HCT116 (cell line): ENCODE data around the gene MAP3K20.

Experiments
- CBX3 ChIP-seq: IDR thresholded peaks from 2 replicates; pipeline ENCODE4 v1.6.1; 2012; ENCODE audit warnings: low read depth
- JUND ChIP-seq: IDR thresholded peaks from 2 replicates; pipeline ENCODE4 v1.6.1; 2012
- POLR2AphosphoS5 ChIP-seq: IDR thresholded peaks from 2 replicates; pipeline ENCODE4 v1.6.1; 2011; ENCODE audit warnings: mild to moderate bottlenecking, low read depth, low read length, moderate library complexity
- REST ChIP-seq: IDR thresholded peaks from 2 replicates; pipeline ENCODE4 v1.6.1; 2012; ENCODE audit warnings: low read depth
- TF ChIP-seq, protein P1 (sequence below), 3 experiments: fragments of 200-600 bp in 1 of 3; sonication (generic) in 1 of 3; IDR thresholded peaks in 2 of 3; conservative IDR thresholded peaks in 1 of 3; 2 replicates each; pipeline ENCODE4 v1.5.1; 2012 to 2017; ENCODE audit warnings: low read depth in 2 of 3, low read length in 2 of 3, antibody characterized with exemption in 1 of 3, borderline replicate concordance in 1 of 3, control low read depth in 1 of 3, mild to moderate bottlenecking in 1 of 3, mixed read lengths in 1 of 3, mixed run types in 1 of 3, moderate library complexity in 1 of 3; ENCODE audit not compliant: insufficient read depth in 1 of 3

DNA sequence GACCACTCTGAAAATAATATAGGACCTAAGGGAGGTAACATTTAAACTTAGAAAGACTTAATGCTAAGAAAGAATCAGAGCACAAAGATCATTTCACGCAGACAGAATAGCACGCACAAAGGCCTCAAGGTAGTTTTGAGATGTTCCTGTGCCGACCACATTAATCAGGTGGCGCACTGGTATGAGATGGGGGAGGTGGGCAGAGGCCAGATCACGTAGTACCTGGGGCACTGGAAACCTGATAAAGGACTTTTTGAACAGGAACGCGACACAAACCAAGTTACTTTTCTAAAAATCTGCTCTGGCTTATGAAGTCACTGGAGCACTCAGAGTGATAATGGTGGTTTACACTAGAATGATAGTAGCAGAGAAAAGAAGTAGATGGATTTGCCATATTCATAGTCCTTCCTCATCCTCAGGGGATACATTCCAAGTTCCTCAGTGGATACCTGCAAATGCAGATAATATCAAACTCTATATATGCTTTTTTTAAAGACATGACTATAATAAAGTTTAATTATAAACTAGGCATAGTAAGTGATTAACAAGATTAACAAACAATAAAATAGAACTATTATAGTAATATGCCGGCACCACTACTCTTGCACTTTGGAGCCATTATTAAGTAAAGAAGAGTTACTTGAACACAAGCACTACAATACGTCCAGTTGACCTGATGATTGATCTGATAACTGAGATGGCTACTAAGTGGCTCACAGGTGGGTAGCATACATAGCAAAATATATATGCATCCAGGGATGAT is 236.4 kb downstream of the MAP3K20 start:
- no peak for TF ChIP-seq CBX3
- TF ChIP-seq, protein P1, sequence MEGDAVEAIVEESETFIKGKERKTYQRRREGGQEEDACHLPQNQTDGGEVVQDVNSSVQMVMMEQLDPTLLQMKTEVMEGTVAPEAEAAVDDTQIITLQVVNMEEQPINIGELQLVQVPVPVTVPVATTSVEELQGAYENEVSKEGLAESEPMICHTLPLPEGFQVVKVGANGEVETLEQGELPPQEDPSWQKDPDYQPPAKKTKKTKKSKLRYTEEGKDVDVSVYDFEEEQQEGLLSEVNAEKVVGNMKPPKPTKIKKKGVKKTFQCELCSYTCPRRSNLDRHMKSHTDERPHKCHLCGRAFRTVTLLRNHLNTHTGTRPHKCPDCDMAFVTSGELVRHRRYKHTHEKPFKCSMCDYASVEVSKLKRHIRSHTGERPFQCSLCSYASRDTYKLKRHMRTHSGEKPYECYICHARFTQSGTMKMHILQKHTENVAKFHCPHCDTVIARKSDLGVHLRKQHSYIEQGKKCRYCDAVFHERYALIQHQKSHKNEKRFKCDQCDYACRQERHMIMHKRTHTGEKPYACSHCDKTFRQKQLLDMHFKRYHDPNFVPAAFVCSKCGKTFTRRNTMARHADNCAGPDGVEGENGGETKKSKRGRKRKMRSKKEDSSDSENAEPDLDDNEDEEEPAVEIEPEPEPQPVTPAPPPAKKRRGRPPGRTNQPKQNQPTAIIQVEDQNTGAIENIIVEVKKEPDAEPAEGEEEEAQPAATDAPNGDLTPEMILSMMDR (IDR thresholded peaks at IDR 0.05 in 2 of 3, conservative IDR thresholded peaks at IDR 0.05 in 1 of 3; ENCODE audit: borderline replicate concordance in 1 of 3, insufficient read depth in 1 of 3, low read depth in 2 of 3, low read length in 2 of 3) = no peak
- no peak for TF ChIP-seq POLR2AphosphoS5
- TF ChIP-seq JUND = no peak
- TF ChIP-seq REST = no peak
